KOPT-K1 (cell line): ENCODE results near the gene ABCE1.
"Not testable (repeated sequence)": the region's sequence is repeated elsewhere in the genome, so short reads cannot be mapped to it uniquely, and the experiment has no call there.

Source experiments
- H3K27ac ChIP-seq: fragments of 200-600 bp; sonication (generic); 2 replicates; pipeline ENCODE4 v1.5.1; 2016; ENCODE audit warnings: antibody characterized with exemption, mild to moderate bottlenecking, low read depth, low read length; ENCODE audit not compliant: poor library complexity, severe bottlenecking
- H3K36me3 ChIP-seq: fragments of 200-600 bp; sonication (generic); 2 replicates; pipeline ENCODE4 v1.5.1; 2017; ENCODE audit warnings: antibody characterized with exemption, mild to moderate bottlenecking, low read length, moderate library complexity; ENCODE audit not compliant: insufficient read depth
- H3K9me3 ChIP-seq: fragments of 200-600 bp; sonication (generic); 2 replicates; pipeline ENCODE4 v1.5.1; 2017; ENCODE audit warnings: antibody characterized with exemption, low read length, mild to moderate bottlenecking; ENCODE audit not compliant: insufficient read depth, poor library complexity, severe bottlenecking

ABCE1 gene

DNA sequence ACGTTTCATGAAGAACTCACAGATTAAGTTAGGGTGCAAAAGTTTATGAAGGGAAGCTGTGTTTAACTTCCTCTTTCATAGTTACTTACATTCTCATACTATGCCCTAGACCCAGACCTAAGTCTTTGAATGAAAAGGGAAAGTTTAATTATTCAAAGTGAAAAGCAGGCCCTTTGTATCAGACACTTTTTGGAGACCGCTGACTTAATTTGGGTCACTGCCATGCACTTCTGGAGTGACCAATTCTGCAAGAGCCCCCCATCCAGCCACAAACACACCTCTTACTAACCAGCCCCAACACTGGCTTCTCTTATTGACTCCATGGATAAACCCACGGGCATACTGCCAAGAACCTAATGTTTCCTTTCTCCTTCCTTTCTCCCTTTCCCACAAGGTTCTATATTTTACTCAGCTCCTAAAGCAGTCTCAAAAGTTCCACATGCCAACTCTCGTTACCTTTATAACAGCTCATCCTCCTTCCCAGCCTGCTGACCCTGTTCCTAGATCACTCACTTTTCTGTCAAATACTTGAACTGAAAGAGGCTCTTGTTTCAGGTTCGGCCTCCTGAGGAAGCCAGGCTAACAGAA is 34.5 kb downstream of the ABCE1 start:
- H3K36me3 ChIP-seq = peaks cover 91% of the 10 kb centered on the region
- no peak overlapping the region for H3K27ac ChIP-seq

DNA sequence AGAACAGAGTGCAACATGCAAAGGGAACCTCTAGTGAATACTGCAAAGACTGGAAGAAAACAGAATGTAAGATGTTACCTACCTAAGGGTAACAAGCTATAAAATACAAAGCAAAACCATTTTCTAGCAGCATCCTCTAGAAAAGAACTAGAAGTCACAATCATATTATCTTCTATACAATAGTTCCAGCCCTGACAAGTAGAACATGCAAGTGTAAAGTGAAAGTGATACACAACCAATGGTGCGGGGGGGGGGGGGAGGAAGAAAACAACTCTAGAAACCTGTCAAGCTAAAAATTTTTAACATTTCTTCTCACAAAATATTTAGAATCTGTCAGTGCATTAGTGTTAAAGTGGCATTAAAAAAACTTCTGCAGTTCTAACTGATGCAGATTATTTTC is 38.1 kb downstream of the ABCE1 start:
- H3K36me3 ChIP-seq = peaks cover 91% of the 10 kb centered on the region
- H3K9me3 ChIP-seq = not testable (repeated sequence)
- peak overlapping the region; percentile 22 for H3K27ac ChIP-seq

More for the DNA sequence above, 34.5 kb downstream of the ABCE1 start:
- no peaks in the 10 kb centered on the region for H3K9me3 ChIP-seq

DNA sequence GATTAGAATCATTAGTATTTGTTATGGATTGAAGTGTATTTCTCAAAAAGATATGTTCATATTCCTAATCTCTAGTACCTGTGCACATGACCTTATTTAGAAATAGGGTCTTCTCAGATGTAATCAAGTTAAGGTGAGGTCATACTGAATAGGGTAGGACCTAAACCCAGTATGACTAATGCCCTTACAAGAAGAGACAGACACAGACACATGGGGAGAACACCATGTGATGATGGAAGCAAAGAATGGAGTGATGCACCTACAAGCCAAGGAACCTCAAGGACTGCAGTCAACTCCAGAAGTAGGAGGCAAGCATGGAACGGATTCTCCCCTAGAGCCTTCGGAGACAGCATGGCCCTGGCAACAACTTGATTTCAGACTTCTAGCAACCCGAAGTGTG is 50.9 kb downstream of the ABCE1 start:
- H3K27ac ChIP-seq = no peak overlapping the region
- H3K9me3 ChIP-seq = no peaks in the 10 kb centered on the region
- H3K36me3 ChIP-seq = peaks cover 100% of the 10 kb centered on the region

DNA sequence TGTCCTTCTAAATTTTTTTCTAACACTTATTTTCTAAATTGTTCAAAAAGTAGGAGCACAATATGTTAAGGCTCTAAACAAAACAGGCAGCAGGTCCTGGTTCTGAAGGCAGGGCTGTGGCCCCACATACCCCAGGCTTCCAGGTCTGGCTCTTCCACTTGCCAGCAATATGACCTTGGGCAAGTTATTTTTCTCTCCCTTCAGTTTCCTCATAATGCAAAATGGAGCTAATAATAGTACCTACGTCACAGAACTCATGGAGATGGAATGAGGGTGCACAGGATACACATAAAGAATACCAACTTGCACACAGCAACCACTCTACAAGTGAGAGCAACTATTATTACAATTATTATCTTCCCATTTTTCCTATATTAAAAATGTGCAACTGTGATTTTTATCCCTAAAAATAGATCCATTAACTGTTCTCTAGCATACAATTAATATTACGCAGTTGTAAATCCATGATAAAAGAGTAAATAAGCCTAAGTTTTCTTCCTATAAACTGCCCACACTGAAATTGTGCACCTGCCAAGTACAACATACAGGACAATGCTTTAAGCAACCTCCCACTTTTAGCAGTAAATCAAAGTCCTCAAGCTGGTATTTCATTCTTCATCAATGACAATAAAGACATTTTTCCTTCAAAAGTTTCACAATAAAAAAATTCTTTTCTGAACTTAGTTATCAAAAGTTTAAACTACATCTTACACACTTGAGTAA is 55.2 kb downstream of the ABCE1 start:
- H3K36me3 ChIP-seq = peaks cover 100% of the 10 kb centered on the region
- no peaks in the 10 kb centered on the region for H3K9me3 ChIP-seq
- H3K27ac ChIP-seq = no peak overlapping the region

DNA sequence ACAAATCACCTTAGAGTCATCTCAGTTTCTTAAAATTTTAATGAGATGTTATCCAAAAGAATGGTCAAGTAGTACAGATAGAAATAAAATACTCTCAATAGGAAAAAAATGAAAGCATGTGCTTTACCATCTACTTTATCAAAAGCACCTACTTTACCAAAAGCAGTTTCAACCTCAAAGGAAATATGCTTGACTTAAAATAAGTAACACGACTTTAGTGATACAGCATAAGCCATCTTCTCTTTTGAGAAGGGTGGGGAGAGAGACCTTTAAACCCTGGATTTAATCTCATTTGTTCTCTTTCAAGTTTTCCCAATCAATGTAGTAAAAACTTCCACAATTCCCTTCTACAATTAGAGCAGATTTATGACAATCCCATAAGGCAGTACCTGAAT is 55.8 kb downstream of the ABCE1 start:
- H3K9me3 ChIP-seq = no peaks in the 10 kb centered on the region
- peaks cover 100% of the 10 kb centered on the region for H3K36me3 ChIP-seq
- no peak overlapping the region for H3K27ac ChIP-seq

DNA sequence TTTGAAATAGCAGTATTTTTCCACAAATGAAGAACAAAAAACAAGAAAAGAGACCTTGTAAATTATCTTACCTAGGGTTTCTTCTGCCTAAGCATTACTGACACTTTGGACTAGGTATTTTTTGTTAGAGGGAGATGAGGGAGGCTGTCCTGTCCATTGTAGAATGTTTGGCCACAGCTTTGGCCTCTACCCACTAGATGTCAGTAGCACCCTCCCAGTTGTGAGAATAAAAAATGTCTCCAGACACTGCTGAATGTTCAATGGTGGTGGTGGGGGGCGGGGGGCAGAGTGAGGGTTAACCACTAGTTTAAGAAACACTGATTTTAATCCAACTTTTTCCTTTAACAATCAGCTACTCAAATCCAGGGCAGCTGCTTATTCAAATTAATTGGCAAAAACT is 56.5 kb downstream of the ABCE1 start:
- Histone ChIP-seq H3K9me3 (no peaks in the 10 kb centered on the region), H3K27ac (no peak overlapping the region), H3K36me3 (peaks cover 100% of the 10 kb centered on the region)

DNA sequence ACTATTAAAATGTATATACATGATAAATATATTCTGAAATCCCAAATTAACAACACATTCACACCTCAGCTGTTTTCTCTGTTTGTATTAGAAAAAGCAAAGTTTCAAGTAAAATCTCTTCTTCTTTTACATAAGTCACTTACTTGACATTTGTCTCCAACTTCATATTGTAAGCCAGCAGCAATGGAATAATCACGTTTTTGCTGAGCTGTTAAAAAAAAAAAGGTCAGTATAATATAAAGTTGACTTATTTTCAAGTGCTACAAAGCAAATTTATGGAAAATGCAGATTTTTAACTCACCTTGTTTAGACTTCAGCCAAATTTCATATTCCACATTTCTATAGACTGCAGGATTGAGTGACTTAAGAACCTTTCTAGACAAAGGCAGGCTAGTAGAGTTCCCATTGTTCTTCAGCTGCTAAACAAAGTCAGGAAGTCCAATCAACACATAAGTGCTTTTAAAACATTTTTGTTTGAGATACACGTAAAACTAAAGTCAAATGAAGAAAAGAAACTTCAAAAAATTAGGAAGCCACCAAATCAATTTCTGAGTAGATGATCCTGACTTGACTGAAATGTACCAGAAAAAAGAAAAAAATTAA is 57.3 kb downstream of the ABCE1 start:
- peaks cover 100% of the 10 kb centered on the region for H3K36me3 ChIP-seq
- no peak overlapping the region for H3K27ac ChIP-seq
- H3K9me3 ChIP-seq = no peaks in the 10 kb centered on the region

DNA sequence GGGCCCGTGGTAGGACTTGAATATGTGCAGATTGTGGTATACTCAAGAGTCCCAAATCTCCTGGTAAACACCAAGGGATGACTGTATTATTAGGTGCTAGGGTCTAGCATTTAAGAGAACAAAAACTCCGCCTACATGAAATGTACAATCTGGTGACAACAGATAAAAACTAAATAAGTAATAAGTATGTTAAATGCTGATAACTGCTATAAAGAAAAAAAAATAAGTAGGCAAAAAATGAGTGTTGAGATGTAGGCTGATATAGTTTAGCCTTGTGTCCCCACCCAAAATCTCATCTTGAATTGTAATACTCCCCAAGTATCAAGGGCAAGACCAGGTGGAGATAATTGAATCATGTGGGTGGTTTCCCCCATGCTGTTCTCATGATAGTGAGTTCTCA is 58.9 kb downstream of the ABCE1 start:
- H3K36me3 ChIP-seq = peaks cover 100% of the 10 kb centered on the region
- H3K27ac ChIP-seq = no peak overlapping the region
- H3K9me3 ChIP-seq = no peaks in the 10 kb centered on the region

DNA sequence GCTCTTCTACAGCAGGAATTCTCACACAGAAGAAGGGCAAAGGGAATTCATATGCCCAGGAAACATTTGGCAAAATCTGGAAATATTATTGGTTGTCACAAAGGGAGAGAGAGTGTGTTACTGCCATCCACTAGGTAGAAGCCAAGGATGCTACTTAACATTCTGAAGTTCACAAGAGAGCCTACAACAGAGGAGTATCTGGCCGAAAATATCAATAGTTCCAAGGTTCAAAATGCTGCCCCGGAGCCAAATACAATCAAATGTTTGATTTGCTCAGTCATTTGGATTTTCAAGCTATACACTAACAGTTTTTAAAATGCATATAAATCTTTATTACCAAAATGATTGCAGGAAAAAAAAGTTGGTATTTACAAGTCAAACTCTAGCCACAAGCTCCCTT is 63.4 kb downstream of the ABCE1 start:
- H3K36me3 ChIP-seq = peaks cover 89% of the 10 kb centered on the region
- no peaks in the 10 kb centered on the region for H3K9me3 ChIP-seq
- H3K27ac ChIP-seq = no peak overlapping the region

DNA sequence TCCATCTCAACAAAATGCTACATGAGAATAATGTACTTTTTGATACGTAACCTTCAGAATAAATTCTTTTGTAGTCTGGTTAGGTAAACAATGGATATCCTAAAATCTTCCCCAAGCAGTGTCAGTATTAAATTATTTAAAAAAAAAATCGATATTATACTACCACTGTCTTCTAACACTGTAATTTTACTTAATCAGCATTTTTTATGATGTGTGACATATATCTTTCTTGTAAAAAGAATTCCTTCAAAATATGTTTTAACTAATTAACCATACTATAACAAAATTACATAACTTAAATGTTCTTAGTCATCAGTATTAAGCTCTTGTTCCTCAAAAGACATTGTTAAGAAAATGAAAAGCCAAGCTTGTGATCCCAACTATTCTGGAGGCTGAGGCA is 69.8 kb downstream of the ABCE1 start:
- H3K27ac ChIP-seq = no peak overlapping the region
- H3K36me3 ChIP-seq = peaks cover 86% of the 10 kb centered on the region
- no peaks in the 10 kb centered on the region for H3K9me3 ChIP-seq

DNA sequence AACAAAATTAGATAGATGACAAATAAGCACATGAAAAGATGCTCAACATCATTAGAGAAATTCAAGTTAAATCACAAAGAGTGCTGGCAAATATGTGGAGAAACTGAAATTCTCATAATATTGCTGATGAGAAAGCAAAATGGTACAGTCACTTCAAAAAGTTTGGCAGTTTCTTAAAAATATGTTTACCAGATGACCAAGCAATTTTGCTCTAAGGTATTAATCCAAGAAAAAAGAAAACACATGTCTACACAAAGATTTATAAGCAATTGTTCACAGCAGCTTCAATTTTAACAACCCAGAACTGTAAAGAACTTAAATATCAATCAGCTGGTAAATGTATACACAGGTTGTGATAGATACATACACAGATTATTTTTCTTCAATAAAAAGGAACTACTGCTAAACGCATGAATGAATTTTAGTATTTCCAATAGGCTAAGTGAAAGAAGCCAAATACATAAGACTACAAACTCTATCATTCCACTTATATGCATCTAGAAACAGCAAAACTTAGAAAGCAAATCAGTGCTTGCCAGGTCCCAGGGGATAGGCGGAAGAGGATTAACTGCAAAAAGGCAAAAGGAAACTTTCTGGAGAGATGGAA is 70.6 kb downstream of the ABCE1 start:
- Histone ChIP-seq H3K36me3 (peaks cover 86% of the 10 kb centered on the region), H3K27ac (no peak overlapping the region)

DNA sequence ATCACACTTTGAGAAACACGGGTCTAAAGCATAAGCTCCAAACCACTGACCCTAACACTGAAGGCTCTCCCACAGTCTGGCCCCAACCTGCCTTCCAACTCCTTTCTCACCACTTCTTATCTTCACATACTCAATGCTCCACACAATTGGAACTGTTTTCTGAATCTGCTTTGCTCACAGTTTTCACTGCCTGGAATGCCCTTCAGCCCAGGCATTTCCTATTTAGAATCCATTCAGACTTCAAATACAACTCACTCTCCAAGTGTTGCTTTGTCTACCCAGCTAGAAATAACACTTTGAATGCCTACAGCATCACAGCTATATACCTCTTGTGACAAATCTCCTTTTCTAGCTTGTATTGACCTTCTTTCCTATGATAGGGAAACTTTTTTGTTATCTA is 72.1 kb downstream of the ABCE1 start:
- Histone ChIP-seq H3K9me3 (no peaks in the 10 kb centered on the region), H3K36me3 (peaks cover 91% of the 10 kb centered on the region), H3K27ac (no peak overlapping the region)

More for the DNA sequence above, 70.6 kb downstream of the ABCE1 start:
- no peaks in the 10 kb centered on the region for H3K9me3 ChIP-seq

DNA sequence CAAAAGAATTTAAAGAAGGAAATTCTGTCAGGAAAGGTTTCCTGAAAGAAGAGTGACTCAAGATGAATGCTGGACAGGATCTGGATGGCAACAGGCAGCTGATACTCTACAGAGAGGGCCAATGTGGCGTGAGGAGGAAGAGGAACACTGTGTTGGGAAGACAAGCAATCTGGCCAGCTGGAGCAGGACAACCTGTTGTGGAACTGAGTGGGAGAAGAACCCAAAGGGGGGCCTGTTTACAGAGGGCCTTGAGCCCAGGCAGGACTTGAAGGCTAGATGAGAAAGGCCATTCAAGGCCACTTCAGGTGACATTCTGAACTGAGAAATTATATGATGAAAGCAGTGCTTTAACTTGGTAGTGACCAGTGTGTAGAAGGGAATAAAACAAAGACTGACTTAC is 73.8 kb downstream of the ABCE1 start:
- Histone ChIP-seq H3K9me3 (no peaks in the 10 kb centered on the region), H3K36me3 (peaks cover 79% of the 10 kb centered on the region), H3K27ac (no peak overlapping the region)

DNA sequence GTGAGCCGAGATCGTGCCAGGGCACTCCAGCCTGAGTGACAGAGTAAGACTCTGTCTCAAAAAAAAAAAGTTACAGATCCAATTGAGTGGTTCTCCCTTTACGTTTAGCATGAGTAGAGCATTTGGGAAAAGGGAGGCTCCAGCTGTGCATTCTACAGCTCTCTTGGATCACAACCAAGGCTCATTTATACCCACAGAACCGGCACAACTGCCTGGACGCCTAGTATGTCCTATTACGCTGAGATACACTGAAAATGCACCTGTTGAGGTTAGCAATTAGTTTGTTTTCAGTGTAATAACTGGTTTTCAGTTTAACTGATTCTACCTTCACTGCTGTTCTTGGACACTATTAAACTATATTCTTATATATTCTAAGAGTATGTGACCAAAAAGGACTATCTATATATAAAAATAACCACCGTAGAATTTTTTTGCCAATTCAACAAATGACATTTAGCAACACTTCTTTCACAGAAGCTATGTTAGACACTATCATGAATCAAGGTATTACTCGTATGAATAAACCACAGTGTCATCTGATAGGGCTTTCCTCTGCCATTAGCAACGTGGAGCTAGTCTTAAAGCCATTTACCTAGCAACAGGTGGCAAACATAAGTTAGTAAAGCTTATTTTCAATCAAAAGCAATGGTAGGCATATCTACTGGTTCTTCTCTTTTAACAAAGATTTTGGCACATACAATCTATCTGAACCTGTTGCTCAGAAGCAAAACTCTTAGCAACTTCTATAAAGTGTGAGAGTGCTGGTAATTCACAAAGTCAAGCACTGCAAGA is 78.7 kb downstream of the ABCE1 start:
- Histone ChIP-seq H3K9me3 (no peaks in the 10 kb centered on the region), H3K27ac (peak overlapping the region; percentile 91), H3K36me3 (peaks cover 33% of the 10 kb centered on the region)

DNA sequence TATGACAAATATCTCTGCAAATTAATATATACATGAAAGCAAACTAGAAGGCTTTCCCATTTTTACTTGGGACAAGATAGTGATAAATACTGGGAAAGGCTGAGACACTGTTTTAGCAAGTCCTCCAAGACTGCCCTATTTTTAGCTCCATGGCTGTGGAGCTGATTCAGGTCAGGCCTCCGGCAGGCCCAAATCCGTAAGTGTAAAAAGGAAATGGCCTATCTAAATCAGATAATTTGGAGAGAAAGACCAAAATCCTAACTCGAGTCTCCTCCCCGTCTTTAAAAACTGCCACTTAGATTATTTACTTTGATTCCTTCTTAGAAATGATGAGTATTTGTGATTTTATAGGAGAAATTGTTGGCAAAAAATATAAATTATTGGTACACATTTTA is 79.4 kb downstream of the ABCE1 start:
- Histone ChIP-seq H3K27ac (peak overlapping the region; percentile 91), H3K9me3 (no peaks in the 10 kb centered on the region), H3K36me3 (peaks cover 27% of the 10 kb centered on the region)
